OCI-LY1 (cell line): ENCODE results near the gene NPAS2.

Experiments used
- H2AFZ ChIP-seq: fragments of 200-600 bp; sonication (generic), shearing (Covaris generic); 2 replicates; pipeline ENCODE4 v1.6.0; 2014; ENCODE audit warnings: antibody characterized with exemption, mild to moderate bottlenecking, low read length
- H3F3A ChIP-seq: fragments of 200-600 bp; sonication (generic), shearing (Covaris generic); 2 replicates; pipeline ENCODE4 v1.6.0; 2014; ENCODE audit warnings: mild to moderate bottlenecking, antibody characterized with exemption, low read length, moderate library complexity; ENCODE audit not compliant: insufficient read depth
- H3K27ac ChIP-seq: fragments of 200-600 bp; sonication (generic); 2 replicates; pipeline ENCODE4 v1.5.1; 2014; ENCODE audit warnings: low read length, mixed run types, mild to moderate bottlenecking, low read depth; ENCODE audit not compliant: poor library complexity, severe bottlenecking
- H3K27me3 ChIP-seq: fragments of 200-600 bp; sonication (generic); 2 replicates; pipeline ENCODE4 v1.6.0; 2014; ENCODE audit warnings: antibody characterized with exemption, mild to moderate bottlenecking, low read length, moderate library complexity; ENCODE audit not compliant: insufficient read depth
- H3K36me3 ChIP-seq: fragments of 200-600 bp; sonication (generic); 2 replicates; pipeline ENCODE4 v1.6.1; 2014; ENCODE audit warnings: mild to moderate bottlenecking, antibody characterized with exemption, low read length, moderate library complexity, mixed read lengths; ENCODE audit not compliant: insufficient read depth
- H3K4me1 ChIP-seq: fragments of 200-600 bp; sonication (generic); 2 replicates; pipeline ENCODE4 v1.5.1; 2014; ENCODE audit warnings: mild to moderate bottlenecking, low read length, moderate library complexity; ENCODE audit not compliant: insufficient read depth, severe bottlenecking
- H3K4me2 ChIP-seq: fragments of 200-600 bp; sonication (generic), shearing (Covaris generic); 2 replicates; pipeline ENCODE4 v1.6.1; 2014; ENCODE audit warnings: low read length
- H3K4me3 ChIP-seq: fragments of 200-600 bp; sonication (generic); 2 replicates; pipeline ENCODE4 v1.5.1; 2014; ENCODE audit warnings: low read length, low read depth, mild to moderate bottlenecking, mixed read lengths; ENCODE audit not compliant: poor library complexity, severe bottlenecking
- H3K79me2 ChIP-seq: fragments of 200-600 bp; shearing (Covaris generic); 2 replicates; pipeline ENCODE4 v1.6.1; 2016; ENCODE audit warnings: mixed run types, low read length, mixed read lengths; ENCODE audit not compliant: insufficient read depth
- H3K9ac ChIP-seq: fragments of 200-600 bp; sonication (generic), shearing (Covaris generic); 2 replicates; pipeline ENCODE4 v1.6.1; 2014; ENCODE audit warnings: mild to moderate bottlenecking, low read length, mixed read lengths
- H3K9me2 ChIP-seq: fragments of 200-600 bp; sonication (generic), shearing (Covaris generic); 2 replicates; pipeline ENCODE4 v1.6.1; 2014; ENCODE audit warnings: low read depth, mild to moderate bottlenecking, low read length, mixed read lengths
- H3K9me3 ChIP-seq: fragments of 200-600 bp; shearing (Covaris generic); 2 replicates; pipeline ENCODE4 v1.6.1; 2014; ENCODE audit warnings: low read length, mixed read lengths
- H4K20me1 ChIP-seq: fragments of 200-600 bp; sonication (generic), shearing (Covaris generic); 2 replicates; pipeline ENCODE4 v1.6.0; 2016; ENCODE audit warnings: mild to moderate bottlenecking, low read length; ENCODE audit not compliant: insufficient read depth
- CTCF ChIP-seq: fragments of 200-600 bp; sonication (generic), shearing (Covaris generic); IDR thresholded peaks from 2 replicates; pipeline ENCODE4 v1.5.1; 2017; ENCODE audit warnings: mild to moderate bottlenecking, antibody characterized with exemption, low read length, moderate library complexity, mixed read lengths
- EZH2 ChIP-seq: fragments of 200-600 bp; sonication (generic), shearing (Covaris generic); IDR thresholded peaks from 2 replicates; pipeline ENCODE4 v1.8.0; 2017; ENCODE audit warnings: borderline replicate concordance, mixed run types, mild to moderate bottlenecking, antibody characterized with exemption, low read length, moderate library complexity, mixed read lengths

The NPAS2 gene

GRCh38 chr2:100846716-100847115 is 26.8 kb downstream of the NPAS2 start:
- Histone ChIP-seq H3K4me3 (no peak overlapping the region), H3K9me3 (no peaks in the 10 kb centered on the region), H3K27ac (no peak overlapping the region), H3K9me2 (no peaks in the 10 kb centered on the region), H3K9ac (no peak overlapping the region), H3F3A (no peaks in the 10 kb centered on the region), H4K20me1 (no peaks in the 10 kb centered on the region), H3K4me1 (no peaks in the 10 kb centered on the region), H3K79me2 (no peaks in the 10 kb centered on the region), H3K4me2 (no peak overlapping the region), H3K36me3 (no peaks in the 10 kb centered on the region), H3K27me3 (0 out of 2 replicates have a peak, but pooled peaks cover 3% of the 10 kb centered on the region), H2AFZ (no peak overlapping the region)
- TF ChIP-seq CTCF (no peak), EZH2 (no peak)

- Histone ChIP-seq H3K27ac (no peak overlapping the region), H3K27me3 (no peaks in the 10 kb centered on the region; the same call in 1 of the 2 replicates), H3F3A (no peaks in the 10 kb centered on the region), H3K79me2 (no peaks in the 10 kb centered on the region), H3K4me1 (peaks cover 29% of the 10 kb centered on the region), H3K4me2 (no peak overlapping the region), H3K4me3 (no peak overlapping the region), H3K9me2 (no peaks in the 10 kb centered on the region), H3K9ac (no peak overlapping the region), H4K20me1 (no peaks in the 10 kb centered on the region), H2AFZ (no peak overlapping the region), H3K9me3 (no peaks in the 10 kb centered on the region), H3K36me3 (no peaks in the 10 kb centered on the region; the same call in 1 of the 2 replicates)
- TF ChIP-seq CTCF (no peak), EZH2 (no peak)
These were observed 32.5 kb downstream of the NPAS2 start for GRCh38 chr2:100852447-100852846.

- Histone ChIP-seq H2AFZ (no peak overlapping the region), H3K9me3 (no peaks in the 10 kb centered on the region), H4K20me1 (no peaks in the 10 kb centered on the region), H3K4me1 (peaks cover 33% of the 10 kb centered on the region), H3K79me2 (no peaks in the 10 kb centered on the region), H3K27ac (peak overlapping the region; percentile 14), H3K9me2 (no peaks in the 10 kb centered on the region), H3K9ac (no peak overlapping the region), H3K4me2 (peak overlapping the region; percentile 6; the same call in 1 of the 2 replicates), H3F3A (no peaks in the 10 kb centered on the region), H3K36me3 (no peaks in the 10 kb centered on the region; the same call in 1 of the 2 replicates), H3K27me3 (no peaks in the 10 kb centered on the region; the same call in 1 of the 2 replicates), H3K4me3 (no peak overlapping the region)
- TF ChIP-seq CTCF, result peak; percentile 41
- TF ChIP-seq EZH2, result no peak
These were observed 33.3 kb downstream of the NPAS2 start for GRCh38 chr2:100852999-100853908.
